ENCODE results near the gene CCL25.

CCL25 gene

GRCh38 chr19:8034178-8034525, 18.4 kb upstream of the CCL25 start:
- no peak for DNase-seq (ENCODE audit: low spot score)
- TF ChIP-seq, protein P1, sequence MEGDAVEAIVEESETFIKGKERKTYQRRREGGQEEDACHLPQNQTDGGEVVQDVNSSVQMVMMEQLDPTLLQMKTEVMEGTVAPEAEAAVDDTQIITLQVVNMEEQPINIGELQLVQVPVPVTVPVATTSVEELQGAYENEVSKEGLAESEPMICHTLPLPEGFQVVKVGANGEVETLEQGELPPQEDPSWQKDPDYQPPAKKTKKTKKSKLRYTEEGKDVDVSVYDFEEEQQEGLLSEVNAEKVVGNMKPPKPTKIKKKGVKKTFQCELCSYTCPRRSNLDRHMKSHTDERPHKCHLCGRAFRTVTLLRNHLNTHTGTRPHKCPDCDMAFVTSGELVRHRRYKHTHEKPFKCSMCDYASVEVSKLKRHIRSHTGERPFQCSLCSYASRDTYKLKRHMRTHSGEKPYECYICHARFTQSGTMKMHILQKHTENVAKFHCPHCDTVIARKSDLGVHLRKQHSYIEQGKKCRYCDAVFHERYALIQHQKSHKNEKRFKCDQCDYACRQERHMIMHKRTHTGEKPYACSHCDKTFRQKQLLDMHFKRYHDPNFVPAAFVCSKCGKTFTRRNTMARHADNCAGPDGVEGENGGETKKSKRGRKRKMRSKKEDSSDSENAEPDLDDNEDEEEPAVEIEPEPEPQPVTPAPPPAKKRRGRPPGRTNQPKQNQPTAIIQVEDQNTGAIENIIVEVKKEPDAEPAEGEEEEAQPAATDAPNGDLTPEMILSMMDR (IDR thresholded peaks at IDR 0.05; ENCODE audit: borderline replicate concordance, control extremely low read depth, extremely low read depth, insufficient read depth, missing control alignments), result no peak
- in situ Hi-C loops (cut with MboI; ENCODE audit: low sequenced_read_pairs, unreplicated experiment), result no loop called here

- in situ Hi-C loops (cut with MboI; ENCODE audit: low sequenced_read_pairs, unreplicated experiment), result no loop called here
- DNase-seq (ENCODE audit: low spot score), result no peak
Measured at GRCh38 chr19:8036434-8037099, 16.0 kb upstream of the CCL25 start.

DNA sequence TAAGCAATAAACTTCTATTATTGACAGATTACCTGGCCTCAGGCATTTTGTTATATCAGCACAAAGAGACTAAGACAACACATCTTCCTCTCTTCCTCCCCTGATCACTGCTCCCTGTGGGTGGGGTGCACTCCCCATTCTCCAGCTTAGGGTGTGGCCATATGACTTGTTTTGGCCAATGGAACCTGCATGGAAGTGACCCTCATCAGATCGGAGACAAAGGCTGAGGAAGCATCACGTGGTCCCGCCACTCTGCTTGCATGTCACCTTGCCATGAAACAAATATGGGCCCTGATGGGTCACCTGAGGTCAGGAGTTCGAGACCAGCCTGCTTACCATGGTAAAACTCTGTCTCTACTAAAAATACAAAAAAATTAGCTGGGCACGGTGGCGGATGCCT, 13.7 kb upstream of the CCL25 start:
- in situ Hi-C loops (cut with MboI; ENCODE audit: low sequenced_read_pairs, unreplicated experiment), result no loop called here
- no peak for DNase-seq (ENCODE audit: low spot score)
- TF ChIP-seq, protein P1 (IDR thresholded peaks at IDR 0.05; ENCODE audit: borderline replicate concordance, control extremely low read depth, extremely low read depth, insufficient read depth, missing control alignments), result no peak

More at GRCh38 chr19:8036434-8037099, 16.0 kb upstream of the CCL25 start:
- TF ChIP-seq, protein P1 (IDR thresholded peaks at IDR 0.05; ENCODE audit: borderline replicate concordance, control extremely low read depth, extremely low read depth, insufficient read depth, missing control alignments), result no peak

- TF ChIP-seq, protein P1 (IDR thresholded peaks at IDR 0.05; ENCODE audit: borderline replicate concordance, control extremely low read depth, extremely low read depth, insufficient read depth, missing control alignments), result no peak
- DNase-seq (ENCODE audit: low spot score), result no peak
- in situ Hi-C loops (cut with MboI; ENCODE audit: low sequenced_read_pairs, unreplicated experiment), result no loop called here
Measured at GRCh38 chr19:8039231-8039630, 13.3 kb upstream of the CCL25 start.

- in situ Hi-C loops (cut with MboI; ENCODE audit: low sequenced_read_pairs, unreplicated experiment), result no loop called here
- TF ChIP-seq, protein P1 (IDR thresholded peaks at IDR 0.05; ENCODE audit: borderline replicate concordance, control extremely low read depth, extremely low read depth, insufficient read depth, missing control alignments), result no peak
- DNase-seq (ENCODE audit: low spot score), result no peak
Measured at GRCh38 chr19:8041531-8041931, 11.0 kb upstream of the CCL25 start.

DNA sequence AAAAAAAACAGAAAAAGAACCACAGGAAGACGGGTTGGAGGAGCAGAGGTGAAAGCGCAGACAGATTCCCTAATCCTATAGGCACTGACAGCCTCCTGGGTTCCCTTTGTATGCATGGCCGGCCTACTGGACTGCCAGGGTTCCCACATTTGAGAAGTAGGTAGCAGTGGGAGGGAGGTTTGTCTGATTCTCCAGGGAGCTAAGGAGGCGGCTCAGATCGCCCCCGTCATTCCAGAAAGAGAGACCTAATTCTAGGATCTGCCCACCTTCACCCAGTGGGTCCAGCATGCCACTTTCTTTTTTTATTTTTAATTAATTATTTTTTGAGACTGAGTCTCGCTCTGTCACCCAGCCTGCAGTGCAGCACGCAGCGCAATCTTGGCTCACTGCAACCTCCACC, 9.7 kb upstream of the CCL25 start:
- TF ChIP-seq, protein P1 (IDR thresholded peaks at IDR 0.05; ENCODE audit: borderline replicate concordance, control extremely low read depth, extremely low read depth, insufficient read depth, missing control alignments), result no peak
- in situ Hi-C loops (cut with MboI; ENCODE audit: low sequenced_read_pairs, unreplicated experiment), result no loop called here
- DNase-seq (ENCODE audit: low spot score), result no peak

Measured in GM13976 (cell line).